Activated CD4-positive, alpha-beta T cell treated with anti-CD3 and anti-CD28 coated beads, Interleukin-2, amount 50 U/mL, for 16 hours (primary cell): ENCODE results near the gene ADAMTS12.
"Not testable (repeated sequence)": the region's sequence is repeated elsewhere in the genome, so short reads cannot be mapped to it uniquely, and the experiment has no call there.

ENCODE experiments used
- DNase-seq: peaks from one replicate; pipeline ENCODE4 v3.0.0-alpha.2; 2020

The ADAMTS12 gene, protein sequence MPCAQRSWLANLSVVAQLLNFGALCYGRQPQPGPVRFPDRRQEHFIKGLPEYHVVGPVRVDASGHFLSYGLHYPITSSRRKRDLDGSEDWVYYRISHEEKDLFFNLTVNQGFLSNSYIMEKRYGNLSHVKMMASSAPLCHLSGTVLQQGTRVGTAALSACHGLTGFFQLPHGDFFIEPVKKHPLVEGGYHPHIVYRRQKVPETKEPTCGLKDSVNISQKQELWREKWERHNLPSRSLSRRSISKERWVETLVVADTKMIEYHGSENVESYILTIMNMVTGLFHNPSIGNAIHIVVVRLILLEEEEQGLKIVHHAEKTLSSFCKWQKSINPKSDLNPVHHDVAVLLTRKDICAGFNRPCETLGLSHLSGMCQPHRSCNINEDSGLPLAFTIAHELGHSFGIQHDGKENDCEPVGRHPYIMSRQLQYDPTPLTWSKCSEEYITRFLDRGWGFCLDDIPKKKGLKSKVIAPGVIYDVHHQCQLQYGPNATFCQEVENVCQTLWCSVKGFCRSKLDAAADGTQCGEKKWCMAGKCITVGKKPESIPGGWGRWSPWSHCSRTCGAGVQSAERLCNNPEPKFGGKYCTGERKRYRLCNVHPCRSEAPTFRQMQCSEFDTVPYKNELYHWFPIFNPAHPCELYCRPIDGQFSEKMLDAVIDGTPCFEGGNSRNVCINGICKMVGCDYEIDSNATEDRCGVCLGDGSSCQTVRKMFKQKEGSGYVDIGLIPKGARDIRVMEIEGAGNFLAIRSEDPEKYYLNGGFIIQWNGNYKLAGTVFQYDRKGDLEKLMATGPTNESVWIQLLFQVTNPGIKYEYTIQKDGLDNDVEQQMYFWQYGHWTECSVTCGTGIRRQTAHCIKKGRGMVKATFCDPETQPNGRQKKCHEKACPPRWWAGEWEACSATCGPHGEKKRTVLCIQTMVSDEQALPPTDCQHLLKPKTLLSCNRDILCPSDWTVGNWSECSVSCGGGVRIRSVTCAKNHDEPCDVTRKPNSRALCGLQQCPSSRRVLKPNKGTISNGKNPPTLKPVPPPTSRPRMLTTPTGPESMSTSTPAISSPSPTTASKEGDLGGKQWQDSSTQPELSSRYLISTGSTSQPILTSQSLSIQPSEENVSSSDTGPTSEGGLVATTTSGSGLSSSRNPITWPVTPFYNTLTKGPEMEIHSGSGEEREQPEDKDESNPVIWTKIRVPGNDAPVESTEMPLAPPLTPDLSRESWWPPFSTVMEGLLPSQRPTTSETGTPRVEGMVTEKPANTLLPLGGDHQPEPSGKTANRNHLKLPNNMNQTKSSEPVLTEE (N-terminal part only)

DNA sequence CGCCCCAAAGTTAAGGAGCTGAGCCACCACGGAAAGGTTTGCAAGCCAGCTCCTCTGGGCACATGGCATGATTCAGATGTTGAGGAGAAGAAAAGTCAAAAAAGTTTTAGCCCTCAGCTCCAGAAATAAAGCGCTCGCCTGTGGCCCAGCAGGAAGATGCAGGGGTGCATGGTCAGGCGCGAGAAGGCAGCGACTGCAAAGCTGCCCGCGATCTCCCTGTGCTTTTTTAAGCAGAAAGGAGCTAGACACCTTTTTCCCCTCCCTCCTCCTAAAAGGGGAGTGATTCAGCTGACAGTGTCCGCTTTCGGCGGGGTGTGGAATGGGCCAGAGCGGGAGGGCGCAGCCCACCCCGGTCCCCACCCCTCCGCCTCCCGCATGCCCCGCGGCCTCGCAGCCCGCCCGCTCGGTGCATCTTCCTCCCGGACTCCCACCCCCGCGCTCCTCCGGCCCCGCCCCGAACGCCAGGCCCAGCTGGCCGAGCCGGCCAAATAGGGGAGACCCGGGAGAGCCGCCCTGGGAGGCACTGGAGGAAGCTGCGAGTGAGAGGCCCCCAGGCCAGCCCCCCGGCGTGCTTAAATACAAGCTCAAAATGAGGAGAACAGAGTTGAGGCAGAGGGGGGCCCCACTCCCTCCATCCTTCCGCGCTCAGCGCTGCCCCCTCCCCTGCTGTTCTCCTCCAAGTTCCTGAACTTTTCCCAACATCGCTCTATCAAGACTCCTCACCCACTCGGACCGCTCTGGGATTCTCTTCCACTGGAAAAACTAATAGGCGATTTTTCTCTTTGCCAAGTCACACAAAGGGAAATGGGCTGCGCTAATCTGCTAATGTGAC, at the start of gene ADAMTS12:
ADAMTS12 (minus strand) TSS at position 203 of the 832 bp plus-strand sequence; CDS start at position 69, 134 bp downstream.
- no peak for DNase-seq

DNA sequence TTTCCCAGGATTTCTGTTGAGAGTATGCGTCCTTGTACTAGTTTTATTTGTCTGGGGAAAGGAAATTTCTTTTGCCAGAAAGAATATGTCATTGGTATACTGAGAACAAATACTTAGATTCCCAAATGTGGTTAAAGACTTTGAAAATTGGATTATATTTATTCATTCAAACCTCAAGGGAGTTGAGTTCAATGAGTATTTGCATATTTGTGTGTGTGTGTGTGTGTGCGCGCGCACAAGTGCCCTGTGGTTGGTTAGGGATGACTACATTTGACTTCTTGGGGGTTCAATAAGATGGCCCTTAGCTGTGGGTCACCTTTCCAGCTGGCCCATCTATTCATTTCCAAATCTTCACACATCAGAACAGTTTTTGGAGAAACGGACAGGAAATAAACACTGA, 49.3 kb upstream of the ADAMTS12 start:
- DNase-seq: no peak

DNA sequence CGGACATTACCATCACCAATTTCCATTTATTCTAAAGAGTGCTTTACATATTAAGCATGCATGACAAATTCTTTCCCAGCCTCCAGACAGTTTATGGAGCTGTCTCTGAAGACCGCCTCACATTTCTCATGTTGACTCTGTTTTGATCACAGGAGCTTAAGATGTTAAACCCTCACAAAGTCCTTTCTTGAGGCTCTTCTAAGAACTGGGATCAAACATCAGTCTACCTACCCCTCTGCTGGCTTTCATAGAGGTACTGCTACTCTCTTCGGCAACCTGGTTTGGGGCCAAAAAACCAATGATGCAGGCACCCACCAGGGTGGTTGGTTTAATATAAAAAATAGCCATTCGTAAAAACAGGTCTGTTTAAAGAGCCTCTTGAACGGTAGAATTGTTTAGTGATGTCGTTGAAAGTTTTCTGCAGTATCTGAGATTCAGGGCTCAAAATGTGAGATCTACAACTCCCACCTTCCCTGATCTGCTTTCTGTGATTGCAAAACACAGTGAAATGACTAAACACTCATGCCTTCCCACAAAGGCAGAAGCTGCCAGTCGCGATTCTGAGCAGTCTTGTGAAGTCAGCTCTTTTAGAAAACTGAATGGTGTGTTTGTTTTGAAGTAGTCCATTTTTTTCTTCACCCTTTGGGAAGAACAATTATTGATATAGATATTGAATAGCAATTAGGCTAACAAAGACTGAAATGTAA, 47.9 kb upstream of the ADAMTS12 start:
- DNase-seq: no peak

DNA sequence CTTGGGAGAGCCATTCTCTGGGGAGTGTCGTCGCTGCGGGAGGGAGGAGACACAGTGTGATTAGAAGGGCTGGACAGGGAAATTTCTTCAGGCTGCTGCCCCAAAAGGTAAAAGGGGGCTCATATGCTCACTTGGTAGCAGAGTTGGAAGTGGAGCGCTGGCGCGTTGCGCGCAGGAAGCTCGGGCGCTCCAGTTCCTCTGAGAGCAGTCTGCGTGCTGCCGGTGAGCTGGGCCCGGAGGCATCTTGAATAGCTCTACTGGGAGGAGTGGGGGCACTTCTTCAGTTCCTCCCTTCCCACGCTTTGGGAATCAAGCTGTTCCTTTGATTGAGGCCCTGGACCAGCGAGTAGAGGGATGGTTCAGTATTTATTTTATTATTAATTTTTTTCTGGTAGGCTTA, 47.1 kb upstream of the ADAMTS12 start:
- DNase-seq: no peak

DNA sequence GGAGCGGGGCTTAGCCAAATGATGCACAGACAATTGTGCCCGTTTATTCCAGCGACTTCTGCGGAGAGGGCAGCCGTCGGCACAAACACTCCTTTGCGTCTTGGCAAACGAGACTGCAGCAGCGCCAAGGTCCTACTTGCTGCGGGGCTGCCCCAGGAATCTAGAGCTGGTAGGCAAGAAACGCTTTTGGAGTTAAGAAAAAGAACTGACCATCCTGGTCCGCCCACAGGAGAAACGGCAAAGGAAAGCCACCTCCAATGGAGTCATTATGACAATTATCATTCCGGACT, 46.7 kb upstream of the ADAMTS12 start:
- no peak for DNase-seq

DNA sequence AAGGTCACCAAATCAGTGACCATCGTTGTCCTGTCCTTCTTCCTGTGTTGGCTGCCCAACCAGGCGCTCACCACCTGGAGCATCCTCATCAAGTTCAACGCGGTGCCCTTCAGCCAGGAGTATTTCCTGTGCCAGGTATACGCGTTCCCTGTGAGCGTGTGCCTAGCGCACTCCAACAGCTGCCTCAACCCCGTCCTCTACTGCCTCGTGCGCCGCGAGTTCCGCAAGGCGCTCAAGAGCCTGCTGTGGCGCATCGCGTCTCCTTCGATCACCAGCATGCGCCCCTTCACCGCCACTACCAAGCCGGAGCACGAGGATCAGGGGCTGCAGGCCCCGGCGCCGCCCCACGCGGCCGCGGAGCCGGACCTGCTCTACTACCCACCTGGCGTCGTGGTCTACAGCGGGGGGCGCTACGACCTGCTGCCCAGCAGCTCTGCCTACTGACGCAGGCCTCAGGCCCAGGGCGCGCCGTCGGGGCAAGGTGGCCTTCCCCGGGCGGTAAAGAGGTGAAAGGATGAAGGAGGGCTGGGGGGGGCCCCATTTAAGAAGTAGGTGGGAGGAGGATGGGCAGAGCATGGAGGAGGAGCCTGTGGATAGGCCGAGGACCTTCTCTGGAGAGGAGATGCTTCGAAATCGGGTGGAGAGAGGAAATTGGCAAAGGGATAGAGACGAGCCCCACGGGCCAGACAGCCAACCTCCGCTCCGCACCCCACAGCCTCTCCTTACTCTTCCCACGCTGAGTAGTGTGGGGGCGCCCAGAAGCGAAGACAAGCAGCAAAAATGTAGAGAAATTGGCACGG, 46.1 kb upstream of the ADAMTS12 start:
- DNase-seq: no peak

DNA sequence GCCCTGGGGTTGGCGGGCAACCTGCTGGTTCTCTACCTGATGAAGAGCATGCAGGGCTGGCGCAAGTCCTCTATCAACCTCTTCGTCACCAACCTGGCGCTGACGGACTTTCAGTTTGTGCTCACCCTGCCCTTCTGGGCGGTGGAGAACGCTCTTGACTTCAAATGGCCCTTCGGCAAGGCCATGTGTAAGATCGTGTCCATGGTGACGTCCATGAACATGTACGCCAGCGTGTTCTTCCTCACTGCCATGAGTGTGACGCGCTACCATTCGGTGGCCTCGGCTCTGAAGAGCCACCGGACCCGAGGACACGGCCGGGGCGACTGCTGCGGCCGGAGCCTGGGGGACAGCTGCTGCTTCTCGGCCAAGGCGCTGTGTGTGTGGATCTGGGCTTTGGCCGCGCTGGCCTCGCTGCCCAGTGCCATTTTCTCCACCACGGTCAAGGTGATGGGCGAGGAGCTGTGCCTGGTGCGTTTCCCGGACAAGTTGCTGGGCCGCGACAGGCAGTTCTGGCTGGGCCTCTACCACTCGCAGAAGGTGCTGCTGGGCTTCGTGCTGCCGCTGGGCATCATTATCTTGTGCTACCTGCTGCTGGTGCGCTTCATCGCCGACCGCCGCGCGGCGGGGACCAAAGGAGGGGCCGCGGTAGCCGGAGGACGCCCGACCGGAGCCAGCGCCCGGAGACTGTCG, 45.4 kb upstream of the ADAMTS12 start:
- DNase-seq: no peak

DNA sequence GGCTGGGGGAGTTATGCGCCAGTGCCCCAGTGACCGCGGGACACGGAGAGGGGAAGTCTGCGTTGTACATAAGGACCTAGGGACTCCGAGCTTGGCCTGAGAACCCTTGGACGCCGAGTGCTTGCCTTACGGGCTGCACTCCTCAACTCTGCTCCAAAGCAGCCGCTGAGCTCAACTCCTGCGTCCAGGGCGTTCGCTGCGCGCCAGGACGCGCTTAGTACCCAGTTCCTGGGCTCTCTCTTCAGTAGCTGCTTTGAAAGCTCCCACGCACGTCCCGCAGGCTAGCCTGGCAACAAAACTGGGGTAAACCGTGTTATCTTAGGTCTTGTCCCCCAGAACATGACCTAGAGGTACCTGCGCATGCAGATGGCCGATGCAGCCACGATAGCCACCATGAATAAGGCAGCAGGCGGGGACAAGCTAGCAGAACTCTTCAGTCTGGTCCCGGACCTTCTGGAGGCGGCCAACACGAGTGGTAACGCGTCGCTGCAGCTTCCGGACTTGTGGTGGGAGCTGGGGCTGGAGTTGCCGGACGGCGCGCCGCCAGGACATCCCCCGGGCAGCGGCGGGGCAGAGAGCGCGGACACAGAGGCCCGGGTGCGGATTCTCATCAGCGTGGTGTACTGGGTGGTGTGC, 44.7 kb upstream of the ADAMTS12 start, which contains the start of gene RXFP3:
RXFP3 (plus strand) TSS at position 6 of the 636 bp plus-strand sequence; CDS start at position 361, 355 bp downstream.
- DNase-seq: no peak

DNA sequence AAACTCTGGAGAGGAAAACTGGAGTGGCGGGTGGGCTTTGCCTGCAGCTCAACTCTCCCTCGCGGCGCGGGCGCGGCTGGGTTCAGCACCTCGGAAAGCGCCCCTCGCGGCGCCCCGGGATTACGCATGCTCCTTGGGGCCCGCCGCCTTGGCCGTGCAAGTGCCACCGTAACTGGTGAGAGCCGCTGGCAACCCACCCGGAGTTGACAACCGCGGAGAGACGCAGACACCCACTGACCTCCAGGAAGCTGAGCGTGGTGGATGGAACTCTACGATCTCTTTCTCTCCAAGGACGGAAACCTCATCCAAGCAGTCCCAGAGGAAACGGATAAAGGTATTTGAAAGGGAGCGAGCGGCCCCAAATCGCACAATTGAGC, 44.2 kb upstream of the ADAMTS12 start:
- DNase-seq: peak; percentile 41

DNA sequence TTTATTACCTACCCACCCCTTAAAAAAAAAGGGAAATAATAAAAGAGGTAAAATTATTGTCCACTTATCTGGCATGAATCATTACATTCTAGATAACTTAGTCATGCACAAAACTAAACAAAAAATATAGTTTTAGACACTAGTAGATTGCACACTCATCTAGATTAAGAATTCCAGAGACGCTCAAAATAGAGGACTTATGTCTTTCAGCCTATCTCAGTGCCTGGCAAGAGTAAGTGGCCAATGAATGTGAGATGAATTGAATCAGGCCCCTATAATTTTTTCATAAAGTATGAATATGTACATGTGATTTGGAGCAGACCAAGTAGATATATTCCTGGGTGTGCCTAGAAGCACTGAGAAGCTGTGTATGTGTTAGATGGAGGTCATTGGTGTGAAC, 42.4 kb upstream of the ADAMTS12 start:
- no peak for DNase-seq

DNA sequence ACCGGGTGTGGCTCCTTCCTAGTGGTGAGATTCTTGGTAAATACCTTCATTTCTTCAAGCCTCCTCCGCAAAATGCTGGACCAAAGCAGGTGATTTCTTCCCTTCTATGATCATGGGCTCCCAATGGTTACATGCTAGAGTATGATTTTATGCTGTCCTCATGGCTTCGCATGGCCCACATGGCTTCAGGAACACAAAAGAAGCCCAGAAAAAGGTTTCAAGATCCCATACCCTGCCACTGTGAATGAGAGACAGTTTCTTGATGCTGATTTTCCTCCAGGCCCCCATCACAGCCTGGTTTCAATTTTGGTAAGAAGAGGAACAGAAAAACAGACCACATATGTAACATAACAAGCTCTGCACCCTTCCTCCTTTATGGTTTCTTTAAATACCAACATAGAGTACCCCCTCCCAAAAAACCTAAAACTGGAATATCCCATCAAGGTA, 42.0 kb upstream of the ADAMTS12 start:
- no peak for DNase-seq

DNA sequence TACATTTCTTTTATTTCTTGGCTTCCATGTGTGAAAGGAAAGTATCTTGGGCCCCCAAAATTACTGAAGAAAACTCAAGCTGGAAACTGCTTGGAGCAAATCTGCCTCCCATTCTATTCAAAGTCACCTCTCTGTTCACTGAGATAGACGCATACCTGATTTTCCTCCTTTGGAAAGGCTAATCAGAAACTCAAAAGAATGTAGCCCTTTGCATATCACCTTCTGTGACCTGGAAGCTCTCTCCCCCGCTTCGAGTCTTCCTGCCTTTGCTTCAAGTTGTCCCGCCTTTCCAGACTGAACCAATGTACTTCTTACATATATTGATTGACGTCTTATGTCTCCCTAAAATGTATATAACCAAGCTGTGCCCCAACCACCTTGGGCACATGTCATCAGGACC, 39.3 kb upstream of the ADAMTS12 start:
- no peak for DNase-seq

DNA sequence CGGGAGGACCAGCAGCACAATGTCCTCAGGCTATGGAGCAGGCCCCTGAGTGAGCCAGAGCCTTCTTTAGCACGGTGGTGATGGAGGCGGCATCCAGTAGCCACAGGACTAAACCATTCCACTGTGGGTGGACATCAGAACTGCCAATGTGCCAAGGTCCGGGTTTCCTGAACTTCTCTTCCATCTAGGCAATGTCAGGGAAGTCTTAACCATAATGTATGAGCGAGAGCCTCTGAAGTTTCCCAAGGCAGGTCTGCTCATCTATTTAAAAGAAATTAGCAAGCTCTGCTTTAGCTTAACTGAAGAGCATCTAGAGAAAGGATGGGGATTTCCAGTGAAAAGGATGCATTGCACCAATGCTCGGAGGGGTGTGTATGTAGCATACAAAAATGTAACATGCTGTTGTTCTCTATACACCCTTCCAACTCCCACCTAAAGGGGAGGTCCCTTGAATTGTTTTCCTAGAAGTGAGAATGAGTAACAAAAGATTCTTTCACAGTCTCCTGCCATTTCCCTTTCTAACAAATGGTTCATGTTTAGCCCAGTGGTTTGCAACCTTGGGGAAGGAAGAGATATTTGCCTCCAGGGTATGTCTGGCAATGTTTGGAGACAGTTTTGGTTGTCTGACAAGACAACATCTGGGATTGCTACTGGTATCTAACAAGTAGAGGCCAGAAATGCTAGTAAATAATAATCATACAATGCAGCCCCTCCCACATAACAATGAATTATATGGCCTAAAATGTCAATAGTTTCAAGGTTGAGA, 38.3 kb upstream of the ADAMTS12 start:
- DNase-seq: no peak

DNA sequence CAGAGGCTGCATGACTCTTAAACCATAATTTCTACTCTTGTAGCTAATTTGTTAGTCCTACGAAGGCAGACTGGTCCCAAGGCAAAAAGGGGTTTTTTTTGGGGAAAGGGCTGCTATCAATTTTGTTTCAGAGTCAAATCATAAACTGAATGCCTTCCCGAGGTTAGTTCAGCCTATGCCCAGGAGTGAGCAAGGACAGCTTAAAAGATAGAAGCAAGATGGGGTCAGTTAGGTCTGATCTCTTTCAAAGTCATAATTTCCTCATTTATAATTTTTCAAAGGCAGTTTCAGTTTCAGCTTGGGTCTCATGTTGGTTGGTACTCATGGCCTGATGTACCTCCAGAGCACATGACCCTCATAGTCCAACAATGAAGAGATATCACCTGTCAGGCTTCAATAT, 36.5 kb upstream of the ADAMTS12 start:
- DNase-seq: no peak

DNA sequence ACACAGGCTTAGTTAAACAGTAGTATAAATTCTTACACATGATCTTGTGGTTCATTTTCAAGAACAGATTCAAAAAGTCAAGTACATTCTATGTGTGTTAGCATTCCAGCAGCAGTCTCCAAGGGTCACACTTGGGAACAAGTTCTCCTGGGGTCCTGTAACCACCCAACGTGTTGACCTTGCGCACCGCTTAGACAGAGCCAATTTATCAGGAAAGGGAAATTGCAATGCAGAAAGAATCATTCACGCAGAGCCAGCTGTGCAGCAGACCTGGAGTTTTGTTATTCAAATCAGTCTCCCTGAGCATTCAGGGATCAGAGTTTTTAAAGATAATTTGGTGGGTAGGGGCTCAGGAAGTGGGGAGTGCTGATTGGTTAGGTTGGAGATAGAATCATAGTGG, 35.9 kb upstream of the ADAMTS12 start:
- DNase-seq: no peak

DNA sequence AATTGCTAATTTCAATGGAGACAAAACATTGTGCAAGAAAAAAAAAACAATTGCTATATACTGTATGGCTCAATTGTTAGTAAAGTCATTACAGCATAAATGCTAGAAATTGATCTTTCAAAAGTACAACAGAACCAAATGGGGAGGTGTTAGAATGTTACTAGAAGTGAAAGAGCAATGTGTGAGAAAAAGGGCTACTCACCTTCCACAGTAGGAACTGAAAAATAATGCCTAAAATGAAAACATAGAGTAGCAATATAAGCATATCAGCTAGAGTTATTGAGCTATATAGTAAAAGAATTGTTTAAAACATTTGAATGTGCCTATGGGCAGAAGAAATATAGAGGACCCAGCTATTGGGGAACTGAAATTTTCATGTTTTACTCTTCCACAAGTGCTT, 33.5 kb upstream of the ADAMTS12 start:
- DNase-seq: no peak

DNA sequence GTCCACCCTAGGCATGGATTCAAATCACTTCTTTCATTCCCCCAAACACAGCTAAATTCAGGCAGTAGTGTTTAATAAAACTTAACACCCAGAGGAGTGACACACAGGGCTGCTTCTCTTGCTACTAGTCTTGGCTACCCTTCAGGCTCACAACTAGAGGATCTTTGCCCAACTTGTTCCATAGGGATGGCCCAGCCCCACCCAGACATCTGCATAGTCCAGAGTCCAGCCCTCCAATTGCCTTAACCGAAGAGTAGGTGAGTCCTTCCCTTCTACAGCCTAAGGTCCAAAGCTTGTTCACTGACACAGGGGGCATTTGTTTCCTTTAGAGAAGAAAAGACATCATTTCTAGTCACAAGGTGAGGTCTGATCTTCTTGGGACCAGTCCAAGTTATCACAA, 29.2 kb upstream of the ADAMTS12 start:
- DNase-seq: no peak

DNA sequence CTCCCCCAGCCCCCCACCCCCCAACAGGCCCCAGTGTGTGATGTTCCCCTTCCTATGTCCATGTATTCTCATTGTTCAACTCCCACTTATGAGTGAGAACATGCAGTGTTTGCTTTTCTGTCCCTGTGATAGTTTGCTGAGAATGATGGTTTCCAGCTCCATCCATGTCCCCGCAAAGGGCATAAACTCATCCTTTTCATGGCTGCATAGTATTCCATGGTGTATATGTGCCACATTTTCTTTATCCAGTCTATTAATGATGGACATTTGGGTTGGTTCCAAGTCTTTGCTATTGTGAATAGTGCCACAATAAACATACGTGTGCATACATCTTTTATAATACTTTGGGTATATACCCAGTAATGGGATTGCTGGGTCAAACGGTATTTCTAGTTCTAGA, 23.1 kb upstream of the ADAMTS12 start:
- DNase-seq: not testable (repeated sequence)

DNA sequence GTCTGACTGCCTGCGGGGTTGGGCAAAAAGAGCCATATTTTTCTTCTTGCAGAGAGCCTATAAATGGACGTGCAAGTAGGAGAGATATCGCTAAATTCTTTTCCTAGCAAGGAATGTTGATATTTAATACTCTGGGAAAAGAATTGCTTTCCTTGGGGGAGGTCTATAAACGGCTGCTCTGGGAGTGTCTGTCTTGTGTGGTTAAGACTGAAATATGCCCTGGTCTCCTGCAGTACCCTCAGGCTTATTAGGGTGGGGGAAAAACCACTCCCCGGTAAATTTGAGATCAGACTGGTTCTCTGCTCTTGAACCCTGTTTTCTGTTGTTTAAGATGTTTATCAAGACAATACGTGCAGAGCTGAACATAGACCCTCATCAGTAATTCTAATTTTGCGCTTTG, 14.5 kb upstream of the ADAMTS12 start:
- not testable (repeated sequence) for DNase-seq
